ENCODE results near the gene PLAGL2. TPM values are rescaled to one million over a fixed set of nuclear protein-coding genes. Genes with fewer than 3 reads are reported as not detected.

Gene PLAGL2
- total and polyA plus RNA-seq, 2 experiments from 2014 or later: 39.7 to 41.1 TPM

DNA sequence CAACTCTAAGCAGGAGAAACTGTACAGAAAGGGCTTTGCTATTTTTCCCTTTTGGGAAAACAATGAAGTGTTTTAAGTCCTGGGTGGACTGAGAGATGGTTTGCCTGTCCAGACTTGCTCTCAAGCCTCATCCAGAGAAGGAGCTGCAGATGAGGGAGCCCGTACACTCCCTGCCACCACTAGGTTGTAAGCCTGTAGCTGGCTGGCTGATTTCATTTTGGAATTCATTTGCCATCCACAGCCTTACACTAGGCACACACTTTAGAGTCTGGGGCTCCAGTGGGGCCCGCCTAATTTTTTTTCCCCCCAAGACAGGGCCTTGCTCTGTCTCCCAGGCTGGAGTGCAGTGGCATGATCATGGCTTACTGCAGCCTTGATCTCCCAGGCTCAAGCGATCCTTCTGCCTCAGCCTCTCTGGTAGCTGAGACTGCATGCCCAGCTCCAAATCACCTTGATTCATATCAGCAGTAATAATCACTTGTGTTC, 28.5 kb upstream of the PLAGL2 start:
- H3K4me3 ChIP-seq: no peak overlapping the region
- no peaks in the 10 kb centered on the region for H4K20me1 ChIP-seq (ENCODE audit: insufficient read depth, poor library complexity, severe bottlenecking)
- WGBS (ENCODE audit: low lambda C conversion rate, missing lambda C conversion rate): 93% methylated on average over 3 of the region's 3 CpGs
- H3K27me3 ChIP-seq: no peaks in the 10 kb centered on the region
- peak overlapping the region; percentile 57 for H3K27ac ChIP-seq
- TF ChIP-seq EZH2 (IDR thresholded peaks at IDR 0.05; ENCODE audit: borderline replicate concordance): no peak
- no peak for TF ChIP-seq CTCF (IDR thresholded peaks at IDR 0.05; ENCODE audit: poor library complexity)
- TF ChIP-seq EZH2phosphoT487 (IDR thresholded peaks at IDR 0.05; ENCODE audit: low read depth, severe bottlenecking, unreplicated experiment): no peak
- H3K79me2 ChIP-seq: no peaks in the 10 kb centered on the region
- no peak overlapping the region for H3K4me2 ChIP-seq
- DNase-seq (ENCODE audit: low spot score): no peak
- peaks cover 16% of the 10 kb centered on the region for H3K4me1 ChIP-seq (ENCODE audit: insufficient read depth)
- H3K9me2 ChIP-seq (replicated peaks; ENCODE audit: insufficient read depth): no peaks in the 10 kb centered on the region
- no peak overlapping the region for H2AFZ ChIP-seq
- H3K9me3 ChIP-seq (ENCODE audit: low read depth): no peaks in the 10 kb centered on the region
- H3K36me3 ChIP-seq (replicated peaks; ENCODE audit: insufficient read depth, low read depth): no peaks in the 10 kb centered on the region

GRCh38 chr20:32235331-32236047, 27.9 kb upstream of the PLAGL2 start:
- no peaks in the 10 kb centered on the region for H3K9me2 ChIP-seq (replicated peaks; ENCODE audit: insufficient read depth)
- H4K20me1 ChIP-seq (ENCODE audit: insufficient read depth, poor library complexity, severe bottlenecking): no peaks in the 10 kb centered on the region
- H3K4me3 ChIP-seq: no peak overlapping the region
- no peaks in the 10 kb centered on the region for H3K79me2 ChIP-seq
- no peaks in the 10 kb centered on the region for H3K9me3 ChIP-seq (ENCODE audit: low read depth)
- WGBS (ENCODE audit: low lambda C conversion rate, missing lambda C conversion rate): 86% methylated on average over 6 of the region's 6 CpGs
- no peaks in the 10 kb centered on the region for H3K27me3 ChIP-seq
- no peaks in the 10 kb centered on the region for H3K36me3 ChIP-seq (replicated peaks; ENCODE audit: insufficient read depth, low read depth)
- DNase-seq (ENCODE audit: low spot score): no peak
- peaks cover 16% of the 10 kb centered on the region for H3K4me1 ChIP-seq (ENCODE audit: insufficient read depth)
- H3K4me2 ChIP-seq: no peak overlapping the region
- peak overlapping the region; percentile 57 for H3K27ac ChIP-seq
- H2AFZ ChIP-seq: no peak overlapping the region
- TF ChIP-seq CTCF (IDR thresholded peaks at IDR 0.05; ENCODE audit: poor library complexity): no peak
- no peak for TF ChIP-seq EZH2 (IDR thresholded peaks at IDR 0.05; ENCODE audit: borderline replicate concordance)
- no peak for TF ChIP-seq EZH2phosphoT487 (IDR thresholded peaks at IDR 0.05; ENCODE audit: low read depth, severe bottlenecking, unreplicated experiment)

DNA sequence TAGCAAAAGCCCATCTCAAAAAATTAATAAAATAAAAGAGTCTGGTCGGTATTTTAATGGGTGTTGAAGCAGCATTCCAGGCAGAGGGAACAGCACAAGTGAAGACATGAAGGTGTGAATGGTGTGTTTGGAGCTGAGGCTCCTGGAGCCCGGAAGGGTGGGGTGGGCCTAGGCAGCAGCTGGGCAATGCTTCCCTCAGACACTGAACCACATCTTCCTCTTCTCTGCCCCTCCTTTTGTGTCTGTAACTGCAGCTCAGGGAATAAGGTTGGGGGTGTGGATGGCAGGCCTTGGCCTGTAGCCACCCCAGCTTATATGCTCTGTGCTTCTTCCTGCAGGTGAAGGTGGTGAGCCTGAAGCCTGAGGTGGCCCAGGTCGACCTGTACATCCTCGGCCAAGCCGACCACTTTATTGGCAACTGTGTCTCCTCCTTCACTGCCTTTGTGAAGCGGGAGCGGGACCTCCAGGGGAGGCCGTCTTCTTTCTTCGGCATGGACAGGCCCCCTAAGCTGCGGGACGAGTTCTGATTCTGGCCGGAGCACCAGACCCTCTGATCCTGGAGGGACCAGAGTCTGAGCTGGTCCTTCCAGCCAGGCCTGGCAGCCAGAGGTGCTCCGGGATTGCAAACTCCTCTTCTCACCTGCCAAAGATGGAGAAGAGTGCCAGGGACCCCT, 26.7 kb upstream of the PLAGL2 start:
- no peaks in the 10 kb centered on the region for H3K36me3 ChIP-seq (replicated peaks; ENCODE audit: insufficient read depth, low read depth)
- H3K27ac ChIP-seq: no peak overlapping the region
- no peaks in the 10 kb centered on the region for H3K79me2 ChIP-seq
- peaks cover 16% of the 10 kb centered on the region for H3K4me1 ChIP-seq (ENCODE audit: insufficient read depth)
- no peak overlapping the region for H2AFZ ChIP-seq
- H3K9me3 ChIP-seq (ENCODE audit: low read depth): no peaks in the 10 kb centered on the region
- no peaks in the 10 kb centered on the region for H3K9me2 ChIP-seq (replicated peaks; ENCODE audit: insufficient read depth)
- H3K4me3 ChIP-seq: no peak overlapping the region
- TF ChIP-seq EZH2 (IDR thresholded peaks at IDR 0.05; ENCODE audit: borderline replicate concordance) (no peak), CTCF (IDR thresholded peaks at IDR 0.05; ENCODE audit: poor library complexity) (no peak), EZH2phosphoT487 (IDR thresholded peaks at IDR 0.05; ENCODE audit: low read depth, severe bottlenecking, unreplicated experiment) (no peak)
- H3K4me2 ChIP-seq: no peak overlapping the region
- 96% methylated on average over 13 of the region's 13 CpGs for WGBS (ENCODE audit: low lambda C conversion rate, missing lambda C conversion rate)
- H4K20me1 ChIP-seq (ENCODE audit: insufficient read depth, poor library complexity, severe bottlenecking): no peaks in the 10 kb centered on the region
- DNase-seq (ENCODE audit: low spot score): no peak
- H3K27me3 ChIP-seq: no peaks in the 10 kb centered on the region
